ENCODE data around the gene CLCNKB.

DNA sequence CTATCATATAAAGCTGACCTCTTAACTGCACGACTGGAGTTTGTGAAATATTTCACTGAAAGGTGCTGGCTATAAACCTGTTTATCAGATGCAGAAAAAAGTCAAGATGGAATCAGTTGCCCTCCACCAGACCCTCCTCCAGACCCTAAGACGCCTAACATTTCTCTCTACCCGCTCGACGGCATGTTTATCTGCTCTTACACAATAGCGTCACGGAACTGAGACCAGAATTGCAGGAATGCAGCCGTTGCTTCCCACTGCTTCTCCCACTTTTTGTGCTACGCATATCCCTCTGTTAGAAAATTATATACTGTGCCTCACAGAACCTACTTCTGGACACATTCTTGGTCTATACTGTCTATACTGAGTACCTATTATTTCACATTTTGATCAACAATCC is 58.0 kb downstream of the CLCNKB start:
- no peak for TF ChIP-seq CTCF (IDR thresholded peaks at IDR 0.05; ENCODE audit: insufficient read depth, low read depth, low read length)
- no peak for TF ChIP-seq EZH2 (IDR thresholded peaks at IDR 0.05; ENCODE audit: insufficient read depth, low read length)
